ENCODE measurements around the gene PPP1R3G.

DNA sequence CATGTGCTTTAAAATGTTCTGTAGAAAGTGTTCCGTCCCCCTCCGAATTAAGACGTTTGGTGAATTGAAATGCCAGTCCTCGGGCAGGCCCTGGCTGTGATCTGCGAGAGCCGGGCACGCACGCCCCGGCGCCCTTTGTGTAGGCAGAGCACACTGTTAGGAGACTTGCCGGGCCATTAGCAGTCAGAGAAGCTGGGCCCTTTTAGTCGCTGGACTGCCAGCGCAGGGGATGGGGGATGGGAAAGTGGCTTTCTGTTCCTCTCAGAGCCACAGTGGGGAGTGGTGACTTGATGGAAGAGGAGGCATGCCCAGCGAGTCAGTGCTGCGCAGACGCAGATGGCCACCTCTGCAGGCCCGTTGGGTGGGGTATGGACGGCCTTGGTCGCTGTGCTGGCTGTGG lies 2.2 kb downstream of the PPP1R3G start:
- TF ChIP-seq, protein P1, sequence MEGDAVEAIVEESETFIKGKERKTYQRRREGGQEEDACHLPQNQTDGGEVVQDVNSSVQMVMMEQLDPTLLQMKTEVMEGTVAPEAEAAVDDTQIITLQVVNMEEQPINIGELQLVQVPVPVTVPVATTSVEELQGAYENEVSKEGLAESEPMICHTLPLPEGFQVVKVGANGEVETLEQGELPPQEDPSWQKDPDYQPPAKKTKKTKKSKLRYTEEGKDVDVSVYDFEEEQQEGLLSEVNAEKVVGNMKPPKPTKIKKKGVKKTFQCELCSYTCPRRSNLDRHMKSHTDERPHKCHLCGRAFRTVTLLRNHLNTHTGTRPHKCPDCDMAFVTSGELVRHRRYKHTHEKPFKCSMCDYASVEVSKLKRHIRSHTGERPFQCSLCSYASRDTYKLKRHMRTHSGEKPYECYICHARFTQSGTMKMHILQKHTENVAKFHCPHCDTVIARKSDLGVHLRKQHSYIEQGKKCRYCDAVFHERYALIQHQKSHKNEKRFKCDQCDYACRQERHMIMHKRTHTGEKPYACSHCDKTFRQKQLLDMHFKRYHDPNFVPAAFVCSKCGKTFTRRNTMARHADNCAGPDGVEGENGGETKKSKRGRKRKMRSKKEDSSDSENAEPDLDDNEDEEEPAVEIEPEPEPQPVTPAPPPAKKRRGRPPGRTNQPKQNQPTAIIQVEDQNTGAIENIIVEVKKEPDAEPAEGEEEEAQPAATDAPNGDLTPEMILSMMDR (IDR thresholded peaks at IDR 0.05) = no peak
- no peak for TF ChIP-seq POLR2A (IDR thresholded peaks at IDR 0.05)

All from lower leg skin (tissue), 3 donors.